Stimulated activated CD4-positive, alpha-beta T cell treated with anti-CD3 and anti-CD28 coated beads, Interleukin-4, amount 100 ng/mL, for 48 hours (primary cell): ENCODE data around the gene PORCN.
"Not testable (repeated sequence)": the region's sequence is repeated elsewhere in the genome, so short reads cannot be mapped to it uniquely, and the experiment has no call there.

Experiments
- DNase-seq, 2 donors: peaks; one replicate each; pipeline ENCODE4 v3.0.0-alpha.2; 2020; ENCODE audit warnings: low read depth in 2 of 2

Gene PORCN

GRCh38 chrX:48540480-48540879 lies 31.7 kb downstream of the PORCN start:
- DNase-seq: no peak

- DNase-seq: no peak
Observed at GRCh38 chrX:48541140-48541814, 32.5 kb downstream of the PORCN start.

GRCh38 chrX:48548871-48549270 lies 40.1 kb downstream of the PORCN start:
- no peak for DNase-seq

GRCh38 chrX:48555731-48556325 lies 47.0 kb downstream of the PORCN start:
- DNase-seq: not testable (repeated sequence)

- DNase-seq: no peak
Observed at GRCh38 chrX:48558271-48558670, 49.5 kb downstream of the PORCN start.

- no peak for DNase-seq
Observed at GRCh38 chrX:48559636-48560035, 50.8 kb downstream of the PORCN start.

GRCh38 chrX:48560056-48560455 lies 51.3 kb downstream of the PORCN start:
- no peak for DNase-seq

- no peak for DNase-seq
Observed at GRCh38 chrX:48560681-48561080, 51.9 kb downstream of the PORCN start.

GRCh38 chrX:48569958-48570357 lies 61.2 kb downstream of the PORCN start:
- no peak for DNase-seq
